Upper lobe of right lung (tissue), 1 donor: Measurements from ENCODE around the gene NPIPB2. TPM values are rescaled to one million over a fixed set of nuclear protein-coding genes. Genes with fewer than 3 reads are reported as not detected.

Experiments used
- ATAC-seq: fragments of 200-7000 bp; cut with Tn5 transposase; one replicate; pipeline ENCODE4 v1.9.1; 2020; ENCODE audit warnings: mild to moderate bottlenecking, moderate library complexity
- DNase-seq: peaks from one replicate; pipeline ENCODE4 v3.0.0-alpha.2; 2020
- H3K27ac ChIP-seq: fragments of 200-600 bp; one replicate; pipeline ENCODE4 v1.8.0; 2022
- H3K27me3 ChIP-seq: fragments of 200-600 bp; one replicate; pipeline ENCODE4 v1.8.0; 2022; ENCODE audit warnings: mild to moderate bottlenecking
- H3K36me3 ChIP-seq: fragments of 200-600 bp; one replicate; pipeline ENCODE4 v1.8.0; 2022
- H3K4me1 ChIP-seq: fragments of 200-600 bp; one replicate; pipeline ENCODE4 v1.8.0; 2022
- H3K4me3 ChIP-seq: fragments of 200-600 bp; one replicate; pipeline ENCODE4 v1.8.0; 2022; ENCODE audit warnings: mild to moderate bottlenecking
- H3K9me3 ChIP-seq: fragments of 200-600 bp; one replicate; pipeline ENCODE4 v1.8.0; 2022
- intact Hi-C: fragments of 100-400 bp; cut with DNase I; formaldehyde crosslinking; loops from one replicate; pipeline ENCODE4 v1.11.0; 2022
- total RNA-seq: library from RNA; stranded (reverse); fragmentation: NEBNext Ultra II Directional; extraction: Animal tissue kit (Norgen Biotek cat#: 25700); gene quantifications from one replicate; pipeline ENCODE4 v1.2.1, GENCODE V29; 2021
- TF ChIP-seq, protein P1 (sequence below): fragments of 200-600 bp; IDR thresholded peaks from one replicate; pipeline ENCODE4 v1.8.0; 2022; ENCODE audit warnings: antibody characterized with exemption
- donor health status: DM: no; HTN: yes; CAD: no; lungs with severe emphysema.

The NPIPB2 gene
- total RNA-seq, 1 donor from 2014 or later, result 6.3 TPM

DNA sequence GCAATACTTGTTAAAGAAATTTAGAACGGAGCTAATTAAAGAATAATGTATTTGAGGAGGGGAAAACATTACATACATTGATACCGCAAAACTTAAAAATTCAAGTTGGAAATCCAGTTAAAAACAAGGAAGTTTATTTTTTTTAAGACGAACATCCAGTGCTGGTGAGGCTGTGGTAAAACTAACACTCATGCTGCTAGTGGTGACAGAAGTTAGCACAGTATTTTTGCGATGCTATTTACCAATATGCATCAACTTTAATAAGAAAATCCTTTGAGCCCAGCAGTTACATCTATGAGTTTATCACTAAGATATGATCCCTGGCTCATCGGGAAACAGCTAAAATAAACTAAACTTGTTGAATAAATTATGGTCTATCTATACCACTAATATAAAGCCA lies 57.8 kb downstream of the NPIPB2 start:
- Histone ChIP-seq H3K36me3 (peaks cover 98% of the 10 kb centered on the region), H3K4me1 (no peaks in the 10 kb centered on the region), H3K9me3 (no peaks in the 10 kb centered on the region), H3K4me3 (no peak overlapping the region), H3K27ac (no peak overlapping the region), H3K27me3 (no peaks in the 10 kb centered on the region)
- intact Hi-C loops, result no loop called here
- DNase-seq (no peak), ATAC-seq (no peak)
- TF ChIP-seq, protein P1, sequence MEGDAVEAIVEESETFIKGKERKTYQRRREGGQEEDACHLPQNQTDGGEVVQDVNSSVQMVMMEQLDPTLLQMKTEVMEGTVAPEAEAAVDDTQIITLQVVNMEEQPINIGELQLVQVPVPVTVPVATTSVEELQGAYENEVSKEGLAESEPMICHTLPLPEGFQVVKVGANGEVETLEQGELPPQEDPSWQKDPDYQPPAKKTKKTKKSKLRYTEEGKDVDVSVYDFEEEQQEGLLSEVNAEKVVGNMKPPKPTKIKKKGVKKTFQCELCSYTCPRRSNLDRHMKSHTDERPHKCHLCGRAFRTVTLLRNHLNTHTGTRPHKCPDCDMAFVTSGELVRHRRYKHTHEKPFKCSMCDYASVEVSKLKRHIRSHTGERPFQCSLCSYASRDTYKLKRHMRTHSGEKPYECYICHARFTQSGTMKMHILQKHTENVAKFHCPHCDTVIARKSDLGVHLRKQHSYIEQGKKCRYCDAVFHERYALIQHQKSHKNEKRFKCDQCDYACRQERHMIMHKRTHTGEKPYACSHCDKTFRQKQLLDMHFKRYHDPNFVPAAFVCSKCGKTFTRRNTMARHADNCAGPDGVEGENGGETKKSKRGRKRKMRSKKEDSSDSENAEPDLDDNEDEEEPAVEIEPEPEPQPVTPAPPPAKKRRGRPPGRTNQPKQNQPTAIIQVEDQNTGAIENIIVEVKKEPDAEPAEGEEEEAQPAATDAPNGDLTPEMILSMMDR, result no peak

DNA sequence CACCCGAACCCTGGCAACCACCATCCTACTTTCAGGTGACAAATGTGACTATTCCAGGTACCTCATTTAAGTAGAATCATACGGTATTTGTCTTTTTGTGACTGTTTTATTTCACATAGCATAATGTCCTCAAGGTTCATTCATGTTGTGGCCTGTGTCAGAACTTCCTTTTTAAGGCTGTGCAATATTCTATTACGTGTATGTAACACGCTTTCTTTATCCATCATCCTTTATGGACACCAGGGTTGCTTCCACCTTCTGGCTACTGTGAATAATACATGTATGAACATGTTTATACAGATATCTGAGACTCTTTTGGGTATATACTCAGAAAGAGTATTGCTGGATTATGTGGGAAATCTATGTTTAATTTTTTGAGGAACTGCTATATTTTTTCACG lies 61.8 kb downstream of the NPIPB2 start:
- ATAC-seq (peak; percentile 74), DNase-seq (no peak)
- Histone ChIP-seq H3K27me3 (no peaks in the 10 kb centered on the region), H3K4me3 (no peak overlapping the region), H3K27ac (no peak overlapping the region), H3K4me1 (no peaks in the 10 kb centered on the region), H3K36me3 (peaks cover 97% of the 10 kb centered on the region), H3K9me3 (no peaks in the 10 kb centered on the region)
- intact Hi-C loops, result no loop called here
- TF ChIP-seq, protein P1, result no peak

DNA sequence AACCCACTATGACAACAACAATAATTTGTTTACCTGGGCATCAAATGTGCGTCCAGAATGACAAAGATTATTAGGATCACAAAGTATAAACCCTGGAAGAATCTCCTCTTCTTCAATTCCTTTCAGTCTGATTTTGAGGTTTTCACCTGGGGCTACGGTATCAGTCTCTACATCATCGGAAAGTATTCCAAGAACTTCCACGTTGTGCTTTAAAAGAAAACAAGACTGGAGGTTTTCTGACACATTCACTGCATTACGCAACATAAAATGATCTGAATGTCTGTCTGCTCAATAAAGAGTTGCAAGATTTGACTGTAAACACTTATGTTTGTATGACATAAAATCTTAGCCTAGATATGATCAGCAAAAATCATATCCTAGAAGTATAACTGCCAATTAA lies 64.5 kb downstream of the NPIPB2 start:
- H3K27ac ChIP-seq, result no peak overlapping the region
- H3K9me3 ChIP-seq, result no peaks in the 10 kb centered on the region
- intact Hi-C loops, result no loop called here
- peaks cover 96% of the 10 kb centered on the region for H3K36me3 ChIP-seq
- no peaks in the 10 kb centered on the region for H3K4me1 ChIP-seq
- DNase-seq (no peak), ATAC-seq (no peak)
- no peak overlapping the region for H3K4me3 ChIP-seq
- no peaks in the 10 kb centered on the region for H3K27me3 ChIP-seq
- TF ChIP-seq, protein P1, result no peak

Other genes starting within 250 kb of the NPIPB2 start
- 99.2 TPM for gene TXNDC11, start 199.2 kb downstream of the NPIPB2 start, total RNA-seq
- gene ZC3H7A, start 144.8 kb downstream of the NPIPB2 start, total RNA-seq, result 71.2 TPM
- 117 TPM for gene RSL1D1, start 90.5 kb downstream of the NPIPB2 start, total RNA-seq
- gene GSPT1, start 26.1 kb downstream of the NPIPB2 start, total RNA-seq, result 106 TPM
- 0.41 TPM for gene TNFRSF17, start 23.2 kb upstream of the NPIPB2 start, total RNA-seq
- 50.7 TPM for gene SNX29, start 34.7 kb upstream of the NPIPB2 start, total RNA-seq